Measurements from ENCODE around the gene LIPF. TPM values are rescaled to one million over a fixed set of nuclear protein-coding genes. Genes with fewer than 3 reads are reported as not detected.

Gene LIPF
- total RNA-seq, 1 experiment from 2014 or later = not detected

GRCh38 chr10:88620441-88620840 lies 43.8 kb upstream of the LIPF start:
- no peaks in the 10 kb centered on the region for H3K9me3 Mint-ChIP-seq (ENCODE audit: low read depth, unreplicated experiment)
- H3K36me3 Mint-ChIP-seq (ENCODE audit: insufficient read depth, unreplicated experiment) = no peaks in the 10 kb centered on the region
- no peak for DNase-seq
- H3K27me3 Mint-ChIP-seq (ENCODE audit: unreplicated experiment) = no peaks in the 10 kb centered on the region
- no peak overlapping the region for H3K27ac Mint-ChIP-seq (ENCODE audit: unreplicated experiment)
- H3K4me3 Mint-ChIP-seq (ENCODE audit: low read depth, unreplicated experiment) = no peak overlapping the region
- no peaks in the 10 kb centered on the region for H3K4me1 Mint-ChIP-seq (ENCODE audit: low read depth, unreplicated experiment)
- TF ChIP-seq, protein P1, sequence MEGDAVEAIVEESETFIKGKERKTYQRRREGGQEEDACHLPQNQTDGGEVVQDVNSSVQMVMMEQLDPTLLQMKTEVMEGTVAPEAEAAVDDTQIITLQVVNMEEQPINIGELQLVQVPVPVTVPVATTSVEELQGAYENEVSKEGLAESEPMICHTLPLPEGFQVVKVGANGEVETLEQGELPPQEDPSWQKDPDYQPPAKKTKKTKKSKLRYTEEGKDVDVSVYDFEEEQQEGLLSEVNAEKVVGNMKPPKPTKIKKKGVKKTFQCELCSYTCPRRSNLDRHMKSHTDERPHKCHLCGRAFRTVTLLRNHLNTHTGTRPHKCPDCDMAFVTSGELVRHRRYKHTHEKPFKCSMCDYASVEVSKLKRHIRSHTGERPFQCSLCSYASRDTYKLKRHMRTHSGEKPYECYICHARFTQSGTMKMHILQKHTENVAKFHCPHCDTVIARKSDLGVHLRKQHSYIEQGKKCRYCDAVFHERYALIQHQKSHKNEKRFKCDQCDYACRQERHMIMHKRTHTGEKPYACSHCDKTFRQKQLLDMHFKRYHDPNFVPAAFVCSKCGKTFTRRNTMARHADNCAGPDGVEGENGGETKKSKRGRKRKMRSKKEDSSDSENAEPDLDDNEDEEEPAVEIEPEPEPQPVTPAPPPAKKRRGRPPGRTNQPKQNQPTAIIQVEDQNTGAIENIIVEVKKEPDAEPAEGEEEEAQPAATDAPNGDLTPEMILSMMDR (IDR thresholded peaks at IDR 0.05; ENCODE audit: unreplicated experiment) = no peak
- BruUV-seq (replicated peaks) = no TSS peak
- intact Hi-C loops (cut with micrococcal nuclease; ENCODE audit: unreplicated experiment) = no loop called here
- CTCF ChIA-PET = no interaction called here

DNA sequence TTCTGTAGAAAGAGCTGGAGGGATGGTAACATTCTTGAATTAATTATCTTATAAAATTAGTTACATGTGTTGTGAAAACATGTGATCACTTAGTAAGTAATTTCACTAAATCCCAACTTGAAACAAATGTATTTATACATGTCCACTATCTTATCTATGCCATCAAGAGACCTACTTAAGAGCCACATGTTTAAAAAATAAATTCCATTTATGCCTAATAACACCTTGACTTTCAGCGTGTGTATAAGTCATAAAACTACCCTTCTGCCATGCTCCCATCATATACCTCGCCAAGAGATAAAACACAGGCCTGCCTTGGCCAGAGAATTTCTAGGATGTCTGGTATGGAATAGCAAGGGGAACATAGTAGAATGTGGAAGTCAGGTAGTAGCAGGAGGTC lies 40.4 kb upstream of the LIPF start:
- Mint-ChIP-seq H3K27ac (ENCODE audit: unreplicated experiment) (no peak overlapping the region), H3K4me3 (ENCODE audit: low read depth, unreplicated experiment) (no peak overlapping the region), H3K4me1 (ENCODE audit: low read depth, unreplicated experiment) (no peaks in the 10 kb centered on the region), H3K27me3 (ENCODE audit: unreplicated experiment) (no peaks in the 10 kb centered on the region), H3K9me3 (ENCODE audit: low read depth, unreplicated experiment) (no peaks in the 10 kb centered on the region), H3K36me3 (ENCODE audit: insufficient read depth, unreplicated experiment) (no peaks in the 10 kb centered on the region)
- CTCF ChIA-PET = no interaction called here
- intact Hi-C loops (cut with micrococcal nuclease; ENCODE audit: unreplicated experiment) = no loop called here
- BruUV-seq (replicated peaks) = no TSS peak
- DNase-seq = no peak
- TF ChIP-seq, protein P1 (IDR thresholded peaks at IDR 0.05; ENCODE audit: unreplicated experiment) = no peak

GRCh38 chr10:88624840-88625239 lies 39.4 kb upstream of the LIPF start:
- Mint-ChIP-seq H3K9me3 (ENCODE audit: low read depth, unreplicated experiment) (no peaks in the 10 kb centered on the region), H3K4me1 (ENCODE audit: low read depth, unreplicated experiment) (no peaks in the 10 kb centered on the region), H3K27me3 (ENCODE audit: unreplicated experiment) (no peaks in the 10 kb centered on the region), H3K27ac (ENCODE audit: unreplicated experiment) (no peak overlapping the region), H3K4me3 (ENCODE audit: low read depth, unreplicated experiment) (no peak overlapping the region), H3K36me3 (ENCODE audit: insufficient read depth, unreplicated experiment) (no peaks in the 10 kb centered on the region)
- intact Hi-C loops (cut with micrococcal nuclease; ENCODE audit: unreplicated experiment) = no loop called here
- no peak for DNase-seq
- no TSS peak for BruUV-seq (replicated peaks)
- TF ChIP-seq, protein P1 (IDR thresholded peaks at IDR 0.05; ENCODE audit: unreplicated experiment) = no peak
- CTCF ChIA-PET = no interaction called here

DNA sequence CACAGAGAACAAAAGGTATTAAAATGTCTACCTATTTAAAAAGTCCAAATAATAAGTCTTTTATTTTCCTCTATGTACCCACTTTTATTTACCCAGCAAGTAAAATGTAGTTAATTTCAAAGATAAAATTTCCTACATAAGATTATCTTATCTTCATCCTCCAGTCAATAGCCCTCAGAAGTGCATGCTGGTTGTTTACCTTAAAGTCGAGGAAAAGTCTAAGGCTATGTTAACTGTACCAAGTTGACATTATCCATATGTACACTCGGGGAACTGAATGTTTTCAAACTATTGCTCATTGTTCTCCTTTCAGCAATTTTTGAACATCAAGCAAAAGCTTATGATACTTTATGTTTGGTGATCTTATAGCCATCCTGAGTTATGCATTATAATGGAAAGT lies 24.1 kb upstream of the LIPF start:
- Mint-ChIP-seq H3K27ac (ENCODE audit: unreplicated experiment) (no peak overlapping the region), H3K27me3 (ENCODE audit: unreplicated experiment) (peaks cover 25% of the 10 kb centered on the region), H3K9me3 (ENCODE audit: low read depth, unreplicated experiment) (peaks cover 5% of the 10 kb centered on the region), H3K4me3 (ENCODE audit: low read depth, unreplicated experiment) (no peak overlapping the region), H3K36me3 (ENCODE audit: insufficient read depth, unreplicated experiment) (no peaks in the 10 kb centered on the region), H3K4me1 (ENCODE audit: low read depth, unreplicated experiment) (no peaks in the 10 kb centered on the region)
- no TSS peak for BruUV-seq (replicated peaks)
- TF ChIP-seq, protein P1 (IDR thresholded peaks at IDR 0.05; ENCODE audit: unreplicated experiment) = no peak
- no peak for DNase-seq
- CTCF ChIA-PET = no interaction called here
- intact Hi-C loops (cut with micrococcal nuclease; ENCODE audit: unreplicated experiment) = no loop called here

- CTCF ChIA-PET = no interaction called here
- no peak for DNase-seq
- TF ChIP-seq, protein P1 (IDR thresholded peaks at IDR 0.05; ENCODE audit: unreplicated experiment) = no peak
- no TSS peak for BruUV-seq (replicated peaks)
- Mint-ChIP-seq H3K9me3 (ENCODE audit: low read depth, unreplicated experiment) (peaks cover 5% of the 10 kb centered on the region), H3K4me1 (ENCODE audit: low read depth, unreplicated experiment) (no peaks in the 10 kb centered on the region), H3K36me3 (ENCODE audit: insufficient read depth, unreplicated experiment) (no peaks in the 10 kb centered on the region), H3K4me3 (ENCODE audit: low read depth, unreplicated experiment) (no peak overlapping the region), H3K27me3 (ENCODE audit: unreplicated experiment) (peaks cover 8% of the 10 kb centered on the region), H3K27ac (ENCODE audit: unreplicated experiment) (no peak overlapping the region)
- intact Hi-C loops (cut with micrococcal nuclease; ENCODE audit: unreplicated experiment) = no loop called here
These were observed 22.0 kb upstream of the LIPF start for GRCh38 chr10:88642209-88642608.

Measured in Calu3 (cell line).